MM.1S (cell line): ENCODE results near the gene PAEP.

Experiments used
- EZH2phosphoT487 ChIP-seq: fragments of 300-600 bp; sonication (generic); IDR thresholded peaks from 2 replicates; pipeline ENCODE4 v1.6.1; 2018; ENCODE audit warnings: antibody characterized with exemption, low read length
- TF ChIP-seq, protein P1 (sequence below): fragments of 300-600 bp; sonication (generic); IDR thresholded peaks from 2 replicates; pipeline ENCODE4 v1.5.1; 2016; ENCODE audit warnings: antibody characterized with exemption, low read length, mixed read lengths

DNA sequence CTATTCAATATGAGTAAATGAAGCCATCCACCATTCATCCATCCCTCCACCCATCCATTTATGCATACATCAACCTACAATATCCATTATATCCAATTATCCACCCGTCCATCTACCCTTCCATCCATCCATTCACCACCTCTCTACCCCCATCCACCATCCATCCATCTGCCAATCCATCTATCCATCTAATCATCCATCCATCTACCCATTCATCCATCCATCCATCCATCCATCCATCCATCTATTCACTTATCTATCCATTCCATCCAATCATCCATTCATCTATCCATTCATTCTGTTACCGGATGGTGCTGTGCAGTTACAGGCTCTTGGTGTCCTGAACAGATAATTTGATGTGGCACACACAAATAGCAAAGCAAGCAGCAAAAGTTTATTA lies 10.7 kb downstream of the PAEP start:
- TF ChIP-seq, protein P1, sequence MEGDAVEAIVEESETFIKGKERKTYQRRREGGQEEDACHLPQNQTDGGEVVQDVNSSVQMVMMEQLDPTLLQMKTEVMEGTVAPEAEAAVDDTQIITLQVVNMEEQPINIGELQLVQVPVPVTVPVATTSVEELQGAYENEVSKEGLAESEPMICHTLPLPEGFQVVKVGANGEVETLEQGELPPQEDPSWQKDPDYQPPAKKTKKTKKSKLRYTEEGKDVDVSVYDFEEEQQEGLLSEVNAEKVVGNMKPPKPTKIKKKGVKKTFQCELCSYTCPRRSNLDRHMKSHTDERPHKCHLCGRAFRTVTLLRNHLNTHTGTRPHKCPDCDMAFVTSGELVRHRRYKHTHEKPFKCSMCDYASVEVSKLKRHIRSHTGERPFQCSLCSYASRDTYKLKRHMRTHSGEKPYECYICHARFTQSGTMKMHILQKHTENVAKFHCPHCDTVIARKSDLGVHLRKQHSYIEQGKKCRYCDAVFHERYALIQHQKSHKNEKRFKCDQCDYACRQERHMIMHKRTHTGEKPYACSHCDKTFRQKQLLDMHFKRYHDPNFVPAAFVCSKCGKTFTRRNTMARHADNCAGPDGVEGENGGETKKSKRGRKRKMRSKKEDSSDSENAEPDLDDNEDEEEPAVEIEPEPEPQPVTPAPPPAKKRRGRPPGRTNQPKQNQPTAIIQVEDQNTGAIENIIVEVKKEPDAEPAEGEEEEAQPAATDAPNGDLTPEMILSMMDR: no peak
- no peak for TF ChIP-seq EZH2phosphoT487
